Measurements from ENCODE around the gene GTPBP6.
"Not testable (repeated sequence)": the region's sequence is repeated elsewhere in the genome, so short reads cannot be mapped to it uniquely, and the experiment has no call there.

GTPBP6 gene

DNA sequence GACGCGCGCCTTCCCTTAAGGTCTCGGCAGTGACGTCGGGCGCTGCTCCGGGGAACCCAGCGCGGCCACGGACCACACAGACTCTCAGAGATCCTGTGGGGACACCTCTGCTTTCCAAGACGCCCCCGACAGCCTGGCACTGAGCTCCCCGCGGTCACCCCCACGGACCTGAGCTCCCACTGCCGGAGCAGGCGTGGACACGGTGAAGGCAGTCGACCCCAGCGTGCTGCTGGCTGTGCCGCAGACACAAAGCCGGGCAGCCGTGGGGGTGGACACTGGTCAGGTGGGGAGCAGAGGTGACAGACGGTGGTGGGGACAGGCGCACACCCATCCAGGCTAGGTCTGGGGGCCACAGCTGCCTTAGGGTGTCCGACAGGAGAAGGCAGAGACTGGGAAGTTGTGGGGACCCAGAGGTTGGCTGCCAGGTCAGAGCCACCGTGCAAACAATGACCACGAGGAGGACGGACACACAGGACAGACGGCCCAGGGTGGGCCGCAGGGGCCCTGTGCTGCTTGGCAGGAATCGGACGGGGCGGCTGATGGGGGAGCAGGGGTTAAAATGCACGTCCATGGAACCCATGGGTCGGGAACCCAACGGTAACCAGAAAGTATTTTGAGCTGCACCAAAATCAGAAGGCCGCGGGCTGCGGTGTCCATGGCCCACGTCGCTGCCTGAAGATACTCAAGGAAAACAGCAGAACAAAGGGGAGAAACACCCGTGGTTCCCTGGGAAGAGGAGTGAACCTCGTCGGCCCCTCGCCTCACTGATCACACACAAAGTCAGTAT lies 16.6 kb upstream of the GTPBP6 start:
- DNase-seq = no peak

DNA sequence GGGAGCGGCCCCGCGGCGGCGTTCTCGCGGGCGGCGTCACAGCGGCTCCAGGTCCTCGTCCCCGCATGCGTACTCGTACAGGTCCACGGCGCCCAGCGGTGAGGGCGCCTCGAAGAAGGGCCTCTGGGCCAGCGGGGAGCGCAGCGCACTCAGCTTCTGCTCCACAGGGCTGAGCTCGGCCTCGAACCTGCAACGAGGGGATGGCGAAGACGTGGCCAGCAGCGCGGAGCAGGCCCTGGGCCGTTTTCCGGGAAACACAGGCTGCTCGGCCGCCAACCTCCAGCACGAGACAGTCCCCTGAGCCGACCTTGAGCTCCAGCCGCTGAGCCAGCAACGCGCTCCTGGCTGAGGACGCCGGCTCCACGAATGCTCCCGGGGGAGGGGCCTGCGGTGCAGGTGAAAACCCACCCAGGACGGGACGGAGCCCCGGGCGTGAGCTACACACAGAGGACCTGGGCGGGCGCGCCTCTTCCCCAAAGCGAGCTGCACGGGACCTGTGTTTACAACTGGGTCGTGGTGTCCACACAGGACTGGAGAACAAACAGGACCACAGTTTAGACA lies 15.8 kb upstream of the GTPBP6 start:
- DNase-seq = no peak

DNA sequence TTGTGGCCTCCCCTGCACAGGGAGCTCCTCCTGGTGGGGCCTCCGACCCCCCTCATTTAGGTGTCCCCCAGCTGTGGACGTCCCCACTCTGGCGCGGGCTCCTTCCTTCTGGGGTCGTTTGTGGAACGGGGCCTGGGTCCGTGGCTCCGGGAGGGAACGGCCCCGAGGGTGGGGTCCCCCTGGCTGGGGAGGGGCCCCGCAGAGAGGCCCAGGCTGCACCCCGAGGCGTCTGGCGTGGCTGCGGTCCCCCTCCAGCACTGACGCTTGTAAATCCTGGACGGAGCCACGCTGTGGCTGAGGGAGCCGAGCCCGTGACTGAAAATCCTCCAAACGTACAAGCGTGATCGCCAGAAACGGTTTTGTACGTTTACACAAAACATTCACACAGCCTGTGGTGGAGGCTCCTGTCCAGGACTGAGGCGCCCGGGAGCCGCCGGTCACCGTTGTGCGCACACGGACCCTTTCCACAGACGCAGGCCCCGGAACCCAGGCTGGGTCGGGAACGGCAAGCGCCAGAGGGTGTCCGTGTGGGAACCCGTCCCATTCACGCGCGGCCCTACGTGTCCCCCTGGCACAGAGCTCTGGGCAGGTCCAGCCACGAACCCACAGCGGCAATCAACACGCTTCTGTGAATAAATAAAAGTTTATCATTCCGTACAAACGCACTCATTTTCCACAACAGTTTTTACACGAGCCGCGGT lies 15.2 kb upstream of the GTPBP6 start:
- no peak for DNase-seq

DNA sequence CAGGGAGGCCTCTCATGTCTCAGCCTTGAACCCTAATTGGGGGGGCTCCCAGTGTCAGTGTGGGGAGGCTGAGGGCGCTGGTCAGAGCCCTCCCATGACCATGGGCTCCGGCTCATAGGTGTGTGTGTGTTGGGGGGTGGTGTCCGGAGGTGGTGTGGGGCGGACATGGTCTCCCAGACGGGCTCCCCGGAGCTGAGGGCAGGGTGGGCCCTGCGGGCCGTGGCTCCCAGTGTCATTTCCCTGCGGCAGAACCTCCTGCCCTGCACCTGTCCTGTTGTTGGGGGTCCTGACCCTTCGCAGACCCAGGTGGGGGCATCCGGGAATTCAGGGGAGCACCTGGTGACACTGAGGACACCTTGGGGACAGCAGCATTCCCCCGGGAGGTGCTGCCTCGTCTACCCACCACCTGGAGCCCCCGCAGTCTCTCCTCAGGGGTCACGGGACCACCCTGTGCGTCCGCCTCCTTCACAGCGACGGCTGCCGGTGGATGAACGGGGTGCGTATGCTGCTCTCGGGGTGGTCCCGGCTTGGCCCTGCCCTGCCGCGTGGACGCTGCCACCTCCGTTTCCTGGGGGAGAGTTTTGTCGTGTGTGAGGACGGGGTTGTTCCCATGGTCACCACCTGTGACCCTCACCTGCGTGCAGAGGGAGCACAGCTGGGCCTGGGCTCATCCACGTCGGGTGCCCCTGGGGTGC lies 14.5 kb upstream of the GTPBP6 start:
- DNase-seq = no peak

DNA sequence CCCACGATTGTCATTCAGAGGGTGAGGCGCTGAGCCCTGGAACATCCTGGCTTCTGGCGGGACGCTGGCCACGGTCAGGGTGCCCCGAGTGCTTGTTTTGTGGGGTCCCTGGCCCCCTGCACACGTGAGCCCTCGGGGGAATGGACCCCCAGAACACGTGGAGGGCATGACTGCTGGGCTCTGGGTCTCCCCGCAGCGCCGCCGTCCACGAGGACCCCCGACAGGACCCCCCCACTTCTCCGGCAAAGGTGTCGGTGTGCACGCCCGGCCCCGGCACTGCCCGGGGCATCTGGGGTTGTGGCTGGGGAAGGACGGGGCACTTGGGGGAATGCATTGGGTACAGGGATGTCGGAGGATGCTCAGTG lies 13.9 kb upstream of the GTPBP6 start:
- no peak for DNase-seq

DNA sequence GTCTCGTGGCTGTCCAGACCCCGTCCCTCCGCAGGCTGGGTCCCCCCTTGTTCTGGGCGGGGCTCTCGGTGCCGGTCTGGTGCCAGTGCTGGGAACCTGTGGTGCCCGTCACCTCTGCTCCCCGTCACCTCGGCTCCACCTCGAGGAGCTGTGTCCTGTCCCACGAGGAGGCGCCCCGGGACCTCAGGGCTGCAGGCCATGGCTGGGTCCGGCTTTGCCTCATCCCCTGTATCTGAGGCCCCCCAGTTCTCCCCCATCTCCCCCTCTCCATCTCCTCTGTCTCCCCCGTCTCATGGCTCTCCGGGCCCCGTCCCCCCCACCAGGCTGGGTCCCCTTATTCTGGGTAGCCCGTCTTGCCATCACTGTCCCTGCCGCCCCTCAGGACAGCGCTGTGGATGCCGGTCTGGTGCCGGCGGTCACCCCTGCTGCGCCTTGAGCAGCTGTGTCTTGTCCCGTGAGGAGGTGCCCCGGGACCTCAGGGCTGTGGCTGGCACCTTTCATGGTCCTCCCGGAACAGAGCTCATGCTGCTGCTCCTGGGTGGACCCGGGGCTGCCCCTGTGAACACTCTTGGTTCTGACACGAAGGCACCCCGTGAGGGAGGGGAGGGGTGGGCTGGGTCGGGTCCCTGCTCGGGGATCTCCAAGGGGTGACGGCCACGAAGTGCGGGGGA lies 13.4 kb upstream of the GTPBP6 start:
- no peak for DNase-seq

DNA sequence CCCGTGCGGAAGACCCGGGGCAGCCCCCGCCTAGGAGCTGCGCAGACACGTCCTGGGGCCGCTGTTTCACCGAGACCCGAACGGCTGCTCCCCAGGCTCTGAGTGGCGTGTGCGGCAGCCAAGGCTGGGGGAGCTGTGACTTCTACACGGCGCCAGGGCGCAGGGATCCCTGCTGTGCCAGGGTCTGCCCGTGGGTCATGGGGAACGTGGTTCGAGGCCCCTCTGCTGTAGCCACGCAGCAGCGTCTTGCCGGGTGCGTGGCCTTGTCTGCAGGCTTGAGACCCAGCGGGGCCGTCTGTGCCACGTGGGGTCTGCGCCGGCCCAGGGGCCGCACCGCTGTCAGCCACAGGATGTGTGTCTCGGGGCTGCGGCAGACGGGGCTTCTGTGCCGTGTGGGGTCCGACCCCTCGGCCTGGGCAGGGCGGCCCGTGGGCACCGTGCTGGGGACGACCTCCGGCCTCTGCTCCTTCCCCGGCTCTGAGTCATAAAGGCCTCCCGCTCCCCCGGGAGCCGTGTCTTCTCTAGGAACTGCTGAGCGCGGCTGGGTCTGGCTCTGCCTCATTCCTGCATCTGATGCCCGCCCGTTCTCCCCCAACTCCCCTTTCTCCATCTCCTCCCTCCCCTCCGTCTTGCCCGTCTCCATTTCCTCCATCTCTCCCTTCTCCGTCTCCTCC lies 12.7 kb upstream of the GTPBP6 start:
- DNase-seq = no peak

DNA sequence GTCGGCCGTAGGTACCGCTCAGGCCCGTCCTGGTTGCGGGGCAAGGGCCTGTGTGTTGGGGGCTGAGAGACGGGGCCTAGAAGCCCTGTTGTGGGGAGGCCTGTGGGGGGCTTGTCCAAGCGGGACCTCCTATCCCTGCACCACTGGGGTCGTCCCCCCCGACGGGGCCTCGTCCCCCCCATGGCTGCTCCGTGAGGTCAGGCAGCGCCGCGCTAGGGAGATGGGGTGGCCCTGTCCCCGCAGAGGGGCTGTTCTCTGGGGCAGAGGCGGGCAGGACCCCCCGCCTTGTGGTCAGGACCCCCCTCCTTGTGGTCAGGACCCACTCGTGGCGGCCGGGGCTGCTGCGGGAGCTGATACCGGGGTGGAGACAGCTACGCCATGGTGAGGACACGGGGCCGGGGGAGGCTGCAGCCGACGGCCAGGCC lies 12.1 kb upstream of the GTPBP6 start:
- DNase-seq = no peak

DNA sequence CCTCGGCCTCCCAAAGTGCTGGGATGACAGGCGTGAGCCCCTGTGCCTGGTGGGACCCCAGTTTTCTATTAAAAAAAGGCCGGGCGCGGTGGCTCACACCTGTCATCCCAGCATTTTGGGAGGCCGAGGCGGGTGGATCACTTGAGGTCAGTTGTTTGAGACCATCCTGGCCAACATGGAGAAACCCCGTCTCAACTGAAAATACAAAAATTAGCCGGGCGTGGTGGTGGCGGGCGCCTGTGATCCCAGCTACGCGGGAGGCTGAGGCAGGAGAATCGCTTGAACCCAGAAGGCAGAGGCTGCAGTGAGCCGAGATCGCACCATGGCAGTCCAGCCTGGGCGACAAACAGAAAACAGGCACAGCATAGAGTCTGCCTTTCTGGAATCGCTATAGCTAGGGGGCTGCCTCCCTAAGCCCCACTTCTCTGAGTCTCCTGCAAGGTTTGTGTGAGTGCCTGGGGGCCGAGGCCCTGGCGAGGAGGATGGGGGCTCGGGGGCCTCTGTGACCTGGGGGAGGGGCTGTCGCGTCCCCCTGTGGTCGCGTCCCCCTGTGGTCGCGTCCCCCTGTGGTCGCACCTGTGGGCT lies 11.6 kb upstream of the GTPBP6 start:
- not testable (repeated sequence) for DNase-seq

DNA sequence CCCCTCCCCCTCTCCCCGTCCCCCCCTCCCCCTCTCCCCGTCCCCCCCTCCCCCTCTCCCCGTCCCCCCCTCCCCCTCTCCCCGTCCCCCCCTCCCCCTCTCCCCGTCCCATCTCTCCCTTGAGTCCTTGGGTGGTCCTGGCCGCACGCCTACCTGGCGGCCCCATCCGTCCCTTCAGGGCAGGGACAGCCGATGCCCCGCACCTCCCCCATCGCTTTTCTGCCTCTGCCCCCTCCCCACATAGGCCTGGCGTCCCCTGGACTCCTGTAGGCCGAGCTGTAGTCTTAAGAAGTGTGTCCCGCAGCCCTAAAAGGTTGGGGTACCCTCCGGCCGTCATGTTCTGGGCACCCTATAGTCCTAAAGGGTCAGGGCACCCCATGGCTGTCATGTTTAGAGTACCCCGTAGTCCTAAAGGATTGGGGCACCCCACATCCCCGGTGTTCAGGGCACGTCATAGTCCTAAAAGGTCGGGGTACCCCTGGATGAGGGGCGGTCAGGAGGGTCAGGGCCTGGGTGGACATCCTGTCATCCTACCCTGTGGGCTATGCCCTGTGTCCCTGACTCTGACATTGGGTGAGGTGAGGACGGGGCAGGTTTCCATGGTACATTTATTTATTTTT lies 10.8 kb upstream of the GTPBP6 start:
- DNase-seq = no peak

DNA sequence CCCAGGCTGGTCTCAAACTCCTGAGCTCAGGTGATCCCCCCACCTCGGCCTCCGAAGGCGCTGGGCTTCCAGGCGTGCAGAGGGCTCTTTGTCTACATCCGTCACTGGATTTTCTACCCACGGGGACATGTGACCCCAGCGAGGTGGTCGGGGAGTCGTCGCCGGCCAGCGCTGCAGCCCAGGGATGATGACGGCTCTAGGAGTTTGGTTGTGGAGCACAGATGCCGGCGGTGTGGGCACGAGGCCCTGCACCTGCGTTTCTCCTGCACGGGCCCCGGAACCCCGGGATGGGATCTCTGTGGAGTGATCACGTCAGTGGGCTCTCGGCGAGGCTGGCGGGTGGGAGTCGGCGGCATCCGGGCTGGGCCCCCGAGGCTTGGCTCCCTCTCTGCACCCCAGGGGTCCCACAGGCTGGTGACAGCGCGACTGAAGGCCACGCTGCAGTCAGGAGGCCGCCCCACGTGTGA lies 9.1 kb upstream of the GTPBP6 start:
- no peak for DNase-seq

DNA sequence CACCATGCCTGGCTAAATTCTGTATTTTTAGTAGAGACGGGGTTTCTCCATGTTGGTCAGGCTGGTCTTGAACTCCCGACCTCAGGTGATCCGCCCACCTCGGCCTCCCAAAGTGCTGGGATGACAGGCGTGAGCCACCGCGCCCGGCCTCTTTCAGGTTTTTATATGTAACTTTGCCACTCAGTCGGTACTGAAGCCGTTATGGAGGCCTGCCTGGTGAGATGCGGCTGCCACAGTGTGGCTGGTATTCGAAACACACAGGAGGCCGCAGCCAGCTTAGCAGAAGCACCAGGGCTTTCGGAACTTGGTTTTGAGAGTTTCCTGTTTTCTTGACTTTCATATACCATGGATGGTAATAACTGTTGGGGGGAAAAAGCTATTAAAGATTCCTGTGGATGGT lies 6.1 kb upstream of the GTPBP6 start:
- DNase-seq = not testable (repeated sequence)

DNA sequence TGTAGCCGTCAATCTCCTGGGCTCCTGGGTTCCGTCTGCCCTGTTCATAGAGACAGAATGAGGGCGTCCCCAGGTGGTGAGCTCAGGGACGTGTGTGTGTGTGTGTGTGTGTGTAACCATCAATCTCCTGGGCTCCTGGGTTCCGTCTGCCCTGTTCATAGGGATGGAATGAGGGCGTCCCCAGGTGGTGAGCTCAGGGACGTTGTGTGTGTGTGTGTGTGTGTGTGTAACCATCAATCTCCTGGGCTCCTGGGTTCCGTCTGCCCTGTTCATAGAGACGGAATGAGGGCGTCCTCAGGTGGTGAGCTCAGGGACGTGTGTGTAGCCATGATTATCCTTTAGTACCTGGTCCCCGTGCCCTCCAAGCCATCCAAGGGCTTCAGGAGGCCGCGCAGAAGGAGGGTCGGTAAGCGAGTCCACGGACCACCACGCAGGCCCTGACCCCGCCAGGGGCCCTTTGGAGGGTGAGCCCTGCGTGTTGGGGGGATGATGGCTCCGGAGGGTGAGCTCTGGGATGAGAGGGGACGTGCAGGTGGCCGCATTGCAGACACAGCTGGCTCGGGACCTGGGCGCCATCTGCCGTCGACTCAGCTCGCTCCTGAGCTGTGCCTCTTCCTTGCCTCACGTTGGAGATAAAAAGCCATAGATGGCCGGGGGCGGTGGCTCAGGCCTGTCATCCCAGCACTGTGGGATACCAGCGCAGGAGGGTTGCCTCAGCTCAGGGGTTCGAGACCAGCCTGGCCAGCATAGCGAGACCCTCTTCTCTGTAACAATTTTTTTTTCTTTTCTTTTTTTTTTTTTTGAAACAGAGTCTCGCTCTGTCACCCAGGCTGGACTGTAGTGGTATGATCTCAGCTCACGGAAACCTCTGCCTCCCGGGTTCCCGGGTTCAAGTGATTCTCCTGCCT lies 5.4 kb upstream of the GTPBP6 start:
- DNase-seq = no peak

DNA sequence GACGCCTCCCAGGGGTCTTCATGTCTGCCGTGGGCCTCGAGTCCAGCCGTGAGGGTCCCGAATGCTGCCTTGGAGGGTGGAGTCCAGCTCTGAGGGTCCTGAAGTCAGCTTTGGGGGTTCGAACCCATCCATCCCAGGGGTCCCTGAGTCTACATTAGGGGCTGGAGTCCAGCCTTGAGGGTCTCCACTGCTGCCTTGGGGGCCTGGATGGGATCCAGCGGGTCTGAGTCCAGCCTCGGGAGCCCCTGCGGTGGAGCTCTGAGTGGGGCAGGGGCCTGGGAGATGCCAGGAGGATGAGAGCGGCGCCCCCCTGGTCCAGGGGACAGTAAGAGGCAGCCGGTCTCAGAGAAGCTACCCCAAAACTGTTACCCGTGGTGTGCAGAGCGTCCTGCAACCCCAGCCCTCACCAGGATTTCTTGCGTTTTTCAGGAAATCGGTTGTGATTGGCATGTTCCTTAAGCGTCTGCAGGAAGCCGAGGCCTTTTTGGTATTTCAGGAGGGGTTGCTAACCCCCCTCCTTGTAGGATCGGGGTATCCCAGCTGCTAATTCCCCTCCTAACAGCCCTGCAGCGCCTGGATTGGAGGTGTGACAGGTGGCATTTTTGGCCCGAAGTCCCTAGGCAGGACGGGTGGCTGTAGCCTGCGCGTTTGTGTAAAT lies 1.7 kb upstream of the GTPBP6 start:
- no peak for DNase-seq

DNA sequence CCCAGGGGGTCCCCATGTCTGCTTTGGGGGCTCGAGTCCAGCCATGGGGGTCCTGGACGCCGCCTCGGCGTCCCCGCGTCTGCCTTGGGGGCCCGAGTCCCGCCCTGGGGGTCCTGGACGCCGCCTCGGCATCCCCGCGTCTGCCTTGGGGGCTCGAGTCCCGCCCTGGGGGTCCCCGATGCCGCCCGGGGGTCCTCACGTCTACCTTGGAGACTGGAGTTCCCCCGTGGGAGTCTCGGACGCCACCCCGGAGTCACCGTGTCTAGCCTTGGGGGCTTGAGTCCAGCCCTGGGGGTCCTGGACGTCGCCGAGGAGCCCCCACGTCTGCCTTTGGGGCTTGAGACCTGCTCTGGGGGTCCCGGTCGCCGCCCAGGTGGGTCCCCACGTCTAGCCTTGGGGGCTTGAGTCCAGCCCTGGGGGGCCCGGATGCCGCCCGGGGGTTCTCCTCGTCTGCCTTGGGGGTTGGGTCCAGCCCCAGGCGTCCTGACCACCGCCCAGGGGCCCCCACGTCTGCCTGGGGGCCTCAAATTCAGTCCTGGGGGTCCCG lies 1.1 kb upstream of the GTPBP6 start:
- DNase-seq = no peak

DNA sequence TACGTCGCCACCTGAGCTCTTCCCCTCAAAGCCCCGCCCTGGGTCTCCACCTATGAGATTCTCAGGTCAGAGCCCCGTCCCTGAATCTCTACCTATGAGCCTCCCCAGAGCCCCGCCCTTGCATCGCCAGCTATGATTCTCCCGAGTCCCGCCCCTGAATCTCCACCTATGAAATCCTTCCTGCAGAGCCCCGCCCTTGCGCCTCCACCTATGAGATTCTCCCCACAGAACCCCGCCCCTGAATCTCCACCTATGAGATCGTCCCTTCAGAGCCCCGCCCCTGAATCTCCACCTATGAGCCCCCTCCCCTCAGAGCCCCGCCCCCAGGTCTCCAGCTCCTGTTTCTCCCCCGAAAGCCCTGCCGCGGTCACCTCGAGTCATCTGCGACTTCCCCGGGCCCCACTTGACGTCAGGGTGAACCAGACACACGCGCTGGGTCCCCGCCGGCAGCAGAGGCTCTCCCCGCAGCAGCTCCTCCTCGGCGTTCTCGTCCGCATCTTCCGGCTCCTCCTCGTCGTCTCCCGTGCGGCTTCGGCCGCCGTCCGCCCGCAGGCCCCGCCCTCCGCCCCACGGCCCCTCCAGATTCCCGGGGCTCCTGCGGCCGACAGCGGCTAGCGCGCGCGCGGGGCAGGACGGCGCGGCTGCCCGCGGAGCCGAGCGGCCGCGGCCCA lies 393 bp downstream of the GTPBP6 start:
- no peak for DNase-seq

DNA sequence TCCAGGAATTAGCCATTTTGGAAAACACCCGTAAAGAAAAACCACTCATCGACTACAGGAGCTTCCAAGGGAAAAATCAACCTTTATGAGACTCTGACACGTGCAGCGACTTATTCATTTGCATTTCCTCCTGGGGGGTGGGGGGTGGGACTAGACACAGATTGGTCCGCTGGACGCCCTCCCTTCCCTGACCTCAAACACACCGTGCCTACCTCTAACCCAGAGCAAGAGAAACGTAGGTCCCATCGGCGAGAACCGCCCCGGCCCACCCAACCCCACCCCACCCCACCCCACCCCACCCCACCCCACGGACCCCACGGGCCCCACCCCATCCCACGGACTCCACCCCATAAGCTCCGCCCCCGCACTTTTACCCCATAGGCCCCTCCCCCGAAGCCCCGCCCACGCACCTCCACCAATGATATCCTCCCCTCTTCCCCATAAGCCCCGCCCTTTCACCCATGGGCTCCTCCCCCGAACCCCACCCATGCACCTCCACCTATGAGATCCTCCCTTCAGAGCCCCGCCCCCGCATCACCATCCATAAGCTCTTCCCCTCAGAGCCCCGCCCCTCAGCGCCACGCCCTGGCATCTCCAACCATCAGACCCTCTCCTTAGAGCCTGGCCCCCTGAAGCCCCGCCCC lies 1.1 kb downstream of the GTPBP6 start:
- no peak for DNase-seq

Data from NCI-H774 (cell line).